Measurements from ENCODE around the gene FAXC.

DNA sequence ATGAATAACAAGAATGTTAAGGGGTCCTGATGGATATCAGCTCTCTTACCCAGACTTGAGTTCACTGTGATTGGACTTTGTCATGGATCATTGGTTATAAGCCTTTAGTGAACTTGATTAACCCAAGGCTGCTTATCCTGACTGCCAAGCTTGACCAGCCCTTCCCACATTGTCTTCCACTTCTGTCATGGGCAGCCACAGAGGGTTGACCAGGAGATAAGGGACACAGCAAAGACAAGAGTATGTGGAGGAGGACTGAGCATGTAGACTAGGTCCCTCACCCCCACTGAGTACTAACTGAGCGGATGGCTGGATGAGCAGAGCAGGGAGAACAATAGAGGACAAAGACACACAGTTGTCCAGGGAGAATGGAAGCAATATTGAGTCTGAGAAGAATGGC, 52.5 kb downstream of the FAXC start:
- TF ChIP-seq CTCF (IDR thresholded peaks at IDR 0.05) (no peak), POLR2A (IDR thresholded peaks at IDR 0.05) (no peak)

Data from lower leg skin (tissue), 3 donors.